Measurements from ENCODE around the gene USP4.
"Not testable (repeated sequence)": the region's sequence is repeated elsewhere in the genome, so short reads cannot be mapped to it uniquely, and the experiment has no call there.

Gene USP4

GRCh38 chr3:49349348-49350114 lies 9.7 kb upstream of the USP4 start:
- DNase-seq: no peak

- not testable (repeated sequence) for DNase-seq
These were observed 8.5 kb upstream of the USP4 start for GRCh38 chr3:49348361-49348760.

GRCh38 chr3:49346797-49347251 lies 7.0 kb upstream of the USP4 start:
- DNase-seq: no peak

- no peak for DNase-seq
These were observed 3.3 kb upstream of the USP4 start for GRCh38 chr3:49343163-49343562.

- no peak for DNase-seq
These were observed 2.1 kb upstream of the USP4 start for GRCh38 chr3:49341996-49342395.

- DNase-seq: peak; percentile 53
These were observed 292 bp downstream of the USP4 start for GRCh38 chr3:49339581-49339940.

GRCh38 chr3:49333916-49334633 lies 5.8 kb downstream of the USP4 start:
- no peak for DNase-seq

- no peak for DNase-seq
These were observed 6.8 kb downstream of the USP4 start for GRCh38 chr3:49333091-49333490.

- DNase-seq: no peak
These were observed 10.7 kb downstream of the USP4 start for GRCh38 chr3:49329186-49329585.

GRCh38 chr3:49328350-49328749 lies 11.5 kb downstream of the USP4 start:
- not testable (repeated sequence) for DNase-seq

GRCh38 chr3:49327485-49327884 lies 12.4 kb downstream of the USP4 start:
- DNase-seq: no peak

- DNase-seq: no peak
These were observed 15.1 kb downstream of the USP4 start for GRCh38 chr3:49324768-49325167.

GRCh38 chr3:49316696-49317457 lies 23.0 kb downstream of the USP4 start:
- no peak for DNase-seq

GRCh38 chr3:49313896-49314688 lies 25.8 kb downstream of the USP4 start:
- DNase-seq: no peak

GRCh38 chr3:49311283-49311682 lies 28.6 kb downstream of the USP4 start:
- DNase-seq: no peak

- no peak for DNase-seq
These were observed 29.2 kb downstream of the USP4 start for GRCh38 chr3:49310677-49311076.

- no peak for DNase-seq
These were observed 34.2 kb downstream of the USP4 start for GRCh38 chr3:49305608-49306007.

GRCh38 chr3:49302613-49303012 lies 37.2 kb downstream of the USP4 start:
- DNase-seq: no peak

- DNase-seq: no peak
These were observed 39.3 kb downstream of the USP4 start for GRCh38 chr3:49300595-49300994.

- no peak for DNase-seq
These were observed 41.3 kb downstream of the USP4 start for GRCh38 chr3:49298511-49298910.

- DNase-seq: no peak
These were observed 43.0 kb downstream of the USP4 start for GRCh38 chr3:49296781-49297411.

GRCh38 chr3:49295489-49296058 lies 44.3 kb downstream of the USP4 start:
- DNase-seq: no peak

Data from activated CD4-positive, CD25-positive, alpha-beta regulatory T cell treated with anti-CD3 and anti-CD28 coated beads, Interleukin-2, amount 50 U/mL, for 72 hours (primary cell).